ENCODE measurements around the gene GMPPA.

DNA sequence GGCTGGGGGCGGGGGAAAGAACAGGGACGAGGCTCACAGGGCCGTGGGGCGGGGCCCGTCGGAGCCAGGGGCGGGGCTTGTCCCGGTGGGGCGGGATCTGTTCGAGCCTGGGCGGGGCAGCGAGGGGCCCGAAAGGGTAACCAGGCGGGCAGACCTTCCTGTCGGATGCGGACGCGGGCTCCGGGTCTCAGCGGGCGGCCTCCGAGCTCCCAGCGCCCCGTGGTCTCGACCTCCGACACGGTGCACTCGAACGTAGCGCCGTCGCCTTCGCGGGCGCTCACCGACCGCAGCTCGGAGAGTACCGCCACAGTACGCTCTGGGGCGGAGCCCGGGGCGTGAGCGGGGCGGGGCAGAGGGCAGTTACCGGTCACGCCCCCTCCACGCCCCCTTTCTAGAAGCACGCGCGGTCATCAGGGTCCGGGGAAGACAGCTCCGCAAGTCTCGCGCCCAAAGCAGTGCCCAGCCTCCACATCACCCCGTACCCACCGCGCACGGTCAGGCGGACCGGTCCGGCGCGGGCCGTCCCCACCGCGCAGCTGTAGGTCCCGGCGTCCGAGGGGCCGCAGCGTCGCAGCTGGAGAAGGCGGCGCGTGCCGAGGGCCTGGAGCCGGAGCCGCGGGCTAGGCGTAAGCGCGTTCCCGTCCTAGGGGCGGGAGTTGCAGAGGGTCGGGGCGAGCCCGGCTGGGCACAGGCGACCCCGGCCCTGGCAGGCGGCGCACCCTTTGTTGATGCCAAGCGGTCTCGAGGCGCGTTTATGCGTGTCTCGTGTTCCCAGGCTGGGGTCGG lies 53.9 kb downstream of the GMPPA start:
- TF ChIP-seq, protein P1, sequence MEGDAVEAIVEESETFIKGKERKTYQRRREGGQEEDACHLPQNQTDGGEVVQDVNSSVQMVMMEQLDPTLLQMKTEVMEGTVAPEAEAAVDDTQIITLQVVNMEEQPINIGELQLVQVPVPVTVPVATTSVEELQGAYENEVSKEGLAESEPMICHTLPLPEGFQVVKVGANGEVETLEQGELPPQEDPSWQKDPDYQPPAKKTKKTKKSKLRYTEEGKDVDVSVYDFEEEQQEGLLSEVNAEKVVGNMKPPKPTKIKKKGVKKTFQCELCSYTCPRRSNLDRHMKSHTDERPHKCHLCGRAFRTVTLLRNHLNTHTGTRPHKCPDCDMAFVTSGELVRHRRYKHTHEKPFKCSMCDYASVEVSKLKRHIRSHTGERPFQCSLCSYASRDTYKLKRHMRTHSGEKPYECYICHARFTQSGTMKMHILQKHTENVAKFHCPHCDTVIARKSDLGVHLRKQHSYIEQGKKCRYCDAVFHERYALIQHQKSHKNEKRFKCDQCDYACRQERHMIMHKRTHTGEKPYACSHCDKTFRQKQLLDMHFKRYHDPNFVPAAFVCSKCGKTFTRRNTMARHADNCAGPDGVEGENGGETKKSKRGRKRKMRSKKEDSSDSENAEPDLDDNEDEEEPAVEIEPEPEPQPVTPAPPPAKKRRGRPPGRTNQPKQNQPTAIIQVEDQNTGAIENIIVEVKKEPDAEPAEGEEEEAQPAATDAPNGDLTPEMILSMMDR (optimal IDR thresholded peaks at IDR 0.05 in 1 of 3, IDR thresholded peaks at IDR 0.05 in 1 of 3, conservative IDR thresholded peaks at IDR 0.05 in 1 of 3; ENCODE audit: extremely low read depth in 1 of 3, insufficient read depth in 2 of 3, low read length in 3 of 3): no peak
- TF ChIP-seq EZH2 (IDR thresholded peaks at IDR 0.05; ENCODE audit: low read length): no peak
